ENCODE data around the gene CARD11.

DNA sequence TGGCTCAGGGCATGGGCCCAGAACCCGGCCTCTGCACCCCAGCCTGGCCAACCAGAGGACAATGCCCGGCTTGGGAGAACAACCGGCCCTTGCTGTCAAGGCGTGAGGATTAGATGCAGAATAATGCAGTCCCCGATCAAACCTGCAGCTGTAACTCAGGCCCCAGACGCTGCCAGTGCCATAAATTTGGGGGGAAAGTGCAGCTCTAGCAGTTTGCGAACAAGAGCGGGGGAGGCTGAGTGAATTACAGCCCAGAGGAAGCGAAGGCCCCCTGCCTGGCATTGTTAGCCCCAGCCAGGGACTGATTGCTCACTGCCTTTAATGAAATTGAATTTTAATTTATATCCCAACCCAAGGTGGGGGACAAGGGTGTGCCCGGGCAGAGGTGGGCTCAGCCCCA is 161.6 kb downstream of the CARD11 start:
- TF ChIP-seq RAD21 (IDR thresholded peaks at IDR 0.05; ENCODE audit: low read length) (no peak), USF1 (IDR thresholded peaks at IDR 0.05; ENCODE audit: borderline replicate concordance, low read depth) (no peak), CTCF (IDR thresholded peaks at IDR 0.05) (no peak), REST (IDR thresholded peaks at IDR 0.05; ENCODE audit: low read depth, low read length) (no peak)

Measured in SK-N-SH (cell line).